GM12878 (cell line): Measurements from ENCODE around the gene CFAP161.

Source experiments
- CBX5 ChIP-seq: sonication (generic); IDR thresholded peaks from 2 replicates; pipeline ENCODE4 v1.6.1; 2016; ENCODE audit warnings: low read depth, moderate library complexity, mild to moderate bottlenecking, inconsistent platforms
- EP300 ChIP-seq, 2 experiments: fragments of 150-350 bp in 1 of 2; IDR thresholded peaks; 2 replicates each; pipeline ENCODE4 v1.6.1; 2011 to 2012; ENCODE audit warnings: low read depth in 2 of 2, low read length in 2 of 2, borderline replicate concordance in 1 of 2, improper control_type of control experiment in 1 of 2, inconsistent platforms in 1 of 2; ENCODE audit not compliant: control insufficient read depth in 1 of 2
- HDAC6 ChIP-seq: fragments of 200-600 bp; sonication (generic); IDR thresholded peaks from one replicate; pipeline ENCODE4 v1.8.0; 2017; ENCODE audit warnings: antibody characterized with exemption; ENCODE audit not compliant: unreplicated experiment
- LARP7 ChIP-seq: fragments of 450-650 bp; IDR thresholded peaks from 2 replicates; pipeline ENCODE4 v1.6.1; 2017; ENCODE audit warnings: mild to moderate bottlenecking
- RAD21 ChIP-seq: IDR thresholded peaks from 2 replicates; pipeline ENCODE4 v1.6.1; 2011; ENCODE audit warnings: mild to moderate bottlenecking, low read depth, low read length, moderate library complexity; ENCODE audit not compliant: insufficient read depth
- SIX5 ChIP-seq: IDR thresholded peaks from 2 replicates; pipeline ENCODE4 v1.6.1; 2011; ENCODE audit warnings: mild to moderate bottlenecking, low read depth, low read length, moderate library complexity; ENCODE audit not compliant: severe bottlenecking
- TCF7 ChIP-seq: IDR thresholded peaks from 2 replicates; pipeline ENCODE4 v1.6.1; 2014; ENCODE audit warnings: antibody characterized with exemption, borderline replicate concordance
- ZNF274 ChIP-seq: IDR thresholded peaks from one replicate; pipeline ENCODE4 v1.8.0; 2011; ENCODE audit not compliant: insufficient read length, insufficient read depth
- TF ChIP-seq, protein P1 (sequence below), 3 experiments: IDR thresholded peaks in 2 of 3; conservative IDR thresholded peaks in 1 of 3; 2 replicates each; pipeline ENCODE4 v1.5.1; 2011; ENCODE audit warnings: low read depth in 3 of 3, low read length in 3 of 3, mild to moderate bottlenecking in 3 of 3, control low read depth in 2 of 3, moderate library complexity in 2 of 3, inconsistent platforms in 1 of 3, mixed read lengths in 1 of 3; ENCODE audit not compliant: control insufficient read depth in 2 of 3, insufficient read depth in 1 of 3; ENCODE audit errors: extremely low read depth in 1 of 3
- TF ChIP-seq, protein P2 (sequence below): IDR thresholded peaks from 2 replicates; pipeline ENCODE4 v1.6.1; 2011; ENCODE audit warnings: low read depth, low read length, improper control_type of control experiment, borderline replicate concordance

DNA sequence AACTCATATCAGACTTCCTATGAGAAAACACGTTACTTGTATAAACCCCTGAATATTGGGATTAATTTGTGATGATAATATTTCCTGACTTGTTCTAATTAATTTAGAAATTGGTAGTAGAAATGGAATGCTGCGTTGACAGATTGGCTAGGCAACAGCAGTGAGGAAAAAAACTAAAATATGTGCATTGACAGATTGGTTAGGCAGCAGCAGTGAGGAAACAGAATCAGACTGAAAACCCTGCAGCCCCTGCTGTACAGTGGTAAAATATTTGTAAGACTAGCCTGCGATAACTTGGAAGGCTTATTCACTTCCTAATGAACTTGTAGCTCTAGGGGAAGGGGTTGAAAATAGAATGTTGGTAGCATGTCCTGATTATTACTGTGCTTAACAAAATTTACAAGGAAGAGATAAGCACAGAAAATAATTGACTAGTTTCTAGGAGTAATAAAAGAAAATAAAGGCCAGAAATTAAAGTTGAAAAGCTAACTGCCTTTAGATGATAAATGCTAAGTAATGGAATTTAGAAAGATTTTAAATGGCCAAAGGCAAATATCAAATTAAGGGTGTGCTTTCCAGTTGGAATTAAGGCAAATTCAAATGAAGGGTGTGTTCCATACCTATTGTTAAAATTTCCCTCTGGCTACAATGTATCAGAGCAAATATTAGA, 32.7 kb downstream of the CFAP161 start:
- TF ChIP-seq CBX5: no peak
- TF ChIP-seq LARP7: no peak
- no peak for TF ChIP-seq RAD21
- TF ChIP-seq ZNF274: no peak
- TF ChIP-seq, protein P1, sequence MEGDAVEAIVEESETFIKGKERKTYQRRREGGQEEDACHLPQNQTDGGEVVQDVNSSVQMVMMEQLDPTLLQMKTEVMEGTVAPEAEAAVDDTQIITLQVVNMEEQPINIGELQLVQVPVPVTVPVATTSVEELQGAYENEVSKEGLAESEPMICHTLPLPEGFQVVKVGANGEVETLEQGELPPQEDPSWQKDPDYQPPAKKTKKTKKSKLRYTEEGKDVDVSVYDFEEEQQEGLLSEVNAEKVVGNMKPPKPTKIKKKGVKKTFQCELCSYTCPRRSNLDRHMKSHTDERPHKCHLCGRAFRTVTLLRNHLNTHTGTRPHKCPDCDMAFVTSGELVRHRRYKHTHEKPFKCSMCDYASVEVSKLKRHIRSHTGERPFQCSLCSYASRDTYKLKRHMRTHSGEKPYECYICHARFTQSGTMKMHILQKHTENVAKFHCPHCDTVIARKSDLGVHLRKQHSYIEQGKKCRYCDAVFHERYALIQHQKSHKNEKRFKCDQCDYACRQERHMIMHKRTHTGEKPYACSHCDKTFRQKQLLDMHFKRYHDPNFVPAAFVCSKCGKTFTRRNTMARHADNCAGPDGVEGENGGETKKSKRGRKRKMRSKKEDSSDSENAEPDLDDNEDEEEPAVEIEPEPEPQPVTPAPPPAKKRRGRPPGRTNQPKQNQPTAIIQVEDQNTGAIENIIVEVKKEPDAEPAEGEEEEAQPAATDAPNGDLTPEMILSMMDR (IDR thresholded peaks at IDR 0.05 in 2 of 3, conservative IDR thresholded peaks at IDR 0.05 in 1 of 3; ENCODE audit: control insufficient read depth in 2 of 3, extremely low read depth in 1 of 3, insufficient read depth in 1 of 3, low read depth in 3 of 3, low read length in 3 of 3): no peak
- TF ChIP-seq HDAC6: no peak
- no peak for TF ChIP-seq TCF7
- TF ChIP-seq SIX5: no peak
- TF ChIP-seq EP300 (IDR thresholded peaks at IDR 0.05; ENCODE audit: borderline replicate concordance in 1 of 2, control insufficient read depth in 1 of 2, low read depth in 2 of 2, low read length in 2 of 2): no peak
- TF ChIP-seq, protein P2, sequence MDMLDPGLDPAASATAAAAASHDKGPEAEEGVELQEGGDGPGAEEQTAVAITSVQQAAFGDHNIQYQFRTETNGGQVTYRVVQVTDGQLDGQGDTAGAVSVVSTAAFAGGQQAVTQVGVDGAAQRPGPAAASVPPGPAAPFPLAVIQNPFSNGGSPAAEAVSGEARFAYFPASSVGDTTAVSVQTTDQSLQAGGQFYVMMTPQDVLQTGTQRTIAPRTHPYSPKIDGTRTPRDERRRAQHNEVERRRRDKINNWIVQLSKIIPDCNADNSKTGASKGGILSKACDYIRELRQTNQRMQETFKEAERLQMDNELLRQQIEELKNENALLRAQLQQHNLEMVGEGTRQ: no peak
